H1 (cell line): ENCODE measurements around the gene STK11IP. TPM values are rescaled to one million over a fixed set of nuclear protein-coding genes. Genes with fewer than 3 reads are reported as not detected.

Experiments used
- CTCF ChIA-PET: fragments of 300-600 bp; sonication (Branson Sonifier 250); formaldehyde crosslinking; loops from one replicate; lab custom pipeline; 2021; ENCODE audit not compliant: partially characterized antibody; lab: Charles Lee
- POLR2A ChIA-PET: fragments of 300-600 bp; sonication (Branson Sonifier 250); formaldehyde crosslinking; loops from one replicate; lab custom pipeline; 2021; ENCODE audit warnings: inconsistent platforms; ENCODE audit not compliant: partially characterized antibody; lab: Charles Lee
- DNase-seq, 2 experiments: peaks; one replicate each; pipeline versions ENCODE4 v3.0.0 to v3.0.0-alpha.2; 2010 to 2022; ENCODE audit warnings: low spot score in 2 of 2, low read depth in 1 of 2, mixed read lengths in 1 of 2
- FAIRE-seq: peaks from 2 replicates; lab custom pipeline; 2011; peaks lifted over from hg19 to GRCh38; lab: Jason Lieb, UNC
- H2AFZ ChIP-seq: 2 replicates; pipeline ENCODE4 v1.8.1; 2012; ENCODE audit warnings: low read length, inconsistent platforms
- H2AK5ac ChIP-seq: 2 replicates; pipeline ENCODE4 v1.6.1; 2013; ENCODE audit warnings: low read depth, low read length
- H2BK120ac ChIP-seq: replicated peaks from 2 replicates; pipeline ENCODE3; 2013; ENCODE audit warnings: low read depth, low read length, inconsistent platforms
- H2BK12ac ChIP-seq: 2 replicates; pipeline ENCODE4 v1.6.1; 2013; ENCODE audit warnings: low read depth, low read length
- H2BK15ac ChIP-seq: 2 replicates; pipeline ENCODE4 v1.6.1; 2013; ENCODE audit warnings: low read length
- H2BK20ac ChIP-seq: 2 replicates; pipeline ENCODE4 v1.6.1; 2013; ENCODE audit warnings: low read length
- H2BK5ac ChIP-seq: 2 replicates; pipeline ENCODE4 v1.6.1; 2013; ENCODE audit warnings: low read depth, low read length
- H3K14ac ChIP-seq: 2 replicates; pipeline ENCODE4 v1.6.1; 2013; ENCODE audit warnings: inconsistent platforms; ENCODE audit not compliant: insufficient read length
- H3K18ac ChIP-seq: 2 replicates; pipeline ENCODE4 v1.6.1; 2013; ENCODE audit warnings: low read length; ENCODE audit errors: extremely low read depth
- H3K23ac ChIP-seq: 2 replicates; pipeline ENCODE4 v1.6.1; 2013; ENCODE audit warnings: inconsistent platforms; ENCODE audit not compliant: insufficient read length
- H3K23me2 ChIP-seq: 2 replicates; pipeline ENCODE4 v1.6.1; 2013; ENCODE audit warnings: low read depth, low read length
- H3K27ac ChIP-seq: 2 replicates; pipeline ENCODE4 v1.6.1; 2011; ENCODE audit warnings: low read depth, low read length, inconsistent platforms
- H3K27me3 ChIP-seq, 4 experiments: replicated peaks in 1 of 4; 1 replicate in 1 of 4; 2 replicates in 3 of 4; pipeline versions ENCODE4 v1.6.1 to v1.8.1; 2011 to 2013; ENCODE audit warnings: low read length in 3 of 4, mild to moderate bottlenecking in 3 of 4, inconsistent platforms in 2 of 4, mixed read lengths in 2 of 4, moderate library complexity in 1 of 4; ENCODE audit not compliant: control insufficient read depth in 3 of 4, insufficient read depth in 3 of 4; ENCODE audit errors: extremely low read depth in 1 of 4
- H3K36me3 ChIP-seq, 4 experiments: 2 replicates each; pipeline versions ENCODE4 v1.6.1 to v1.8.1; 2011 to 2013; ENCODE audit warnings: mild to moderate bottlenecking in 4 of 4, low read length in 3 of 4, moderate library complexity in 2 of 4, control low read depth in 1 of 4, inconsistent platforms in 1 of 4; ENCODE audit not compliant: insufficient read depth in 4 of 4, control insufficient read depth in 2 of 4
- H3K4ac ChIP-seq: replicated peaks from 2 replicates; pipeline ENCODE3; 2013; ENCODE audit warnings: low read length, low read depth, mixed read lengths, inconsistent platforms; ENCODE audit not compliant: insufficient read length
- H3K4me1 ChIP-seq, 4 experiments: replicated peaks in 1 of 4; 1 replicate in 1 of 4; 2 replicates in 3 of 4; pipeline versions ENCODE4 v1.6.1 to v1.8.1; 2011 to 2013; ENCODE audit warnings: low read length in 3 of 4, inconsistent platforms in 2 of 4, mixed read lengths in 1 of 4; ENCODE audit not compliant: insufficient read depth in 4 of 4, control insufficient read depth in 3 of 4
- H3K4me2 ChIP-seq, 2 experiments: 2 replicates each; pipeline versions ENCODE4 v1.6.1 to v1.8.1; 2011 to 2013; ENCODE audit warnings: low read depth in 2 of 2, low read length in 2 of 2, control low read depth in 1 of 2, inconsistent platforms in 1 of 2, mild to moderate bottlenecking in 1 of 2; ENCODE audit not compliant: insufficient read depth in 1 of 2
- H3K4me3 ChIP-seq, 4 experiments: fragments of 200-600, 300-600 bp in 1 of 4; sonication (generic), shearing (Covaris generic), sonication (Bioruptor Twin) in 1 of 4; 2 replicates each; pipeline versions ENCODE4 v1.5.1 to v1.8.1; 2011 to 2016; ENCODE audit warnings: low read length in 4 of 4, low read depth in 3 of 4, control low read depth in 2 of 4, inconsistent platforms in 2 of 4, mild to moderate bottlenecking in 2 of 4, mixed read lengths in 1 of 4, moderate library complexity in 1 of 4; ENCODE audit not compliant: insufficient read depth in 2 of 4; ENCODE audit errors: extremely low read depth in 1 of 4
- H3K56ac ChIP-seq: replicated peaks from 2 replicates; pipeline ENCODE3; 2013; ENCODE audit warnings: low read depth, mild to moderate bottlenecking, mixed read lengths, low read length, inconsistent platforms; ENCODE audit not compliant: insufficient read length
- H3K79me1 ChIP-seq: 2 replicates; pipeline ENCODE4 v1.6.1; 2013; ENCODE audit warnings: low read depth, low read length, control low read depth
- H3K79me2 ChIP-seq, 2 experiments: 2 replicates each; pipeline versions ENCODE4 v1.6.1 to v1.8.1; 2012 to 2013; ENCODE audit warnings: low read length in 2 of 2, mild to moderate bottlenecking in 2 of 2, inconsistent platforms in 1 of 2; ENCODE audit not compliant: insufficient read depth in 2 of 2, control insufficient read depth in 1 of 2
- H3K9ac ChIP-seq, 4 experiments: replicated peaks in 1 of 4; 1 replicate in 1 of 4; 2 replicates in 3 of 4; pipeline versions ENCODE4 v1.6.1 to v1.8.1; 2011 to 2013; ENCODE audit warnings: low read depth in 3 of 4, low read length in 3 of 4, control low read depth in 2 of 4, mild to moderate bottlenecking in 2 of 4, moderate library complexity in 2 of 4, inconsistent platforms in 1 of 4; ENCODE audit errors: extremely low read depth in 1 of 4
- H3K9me3 ChIP-seq, 2 experiments: 2 replicates each; pipeline versions ENCODE4 v1.6.1 to v1.8.1; 2012 to 2013; ENCODE audit warnings: mild to moderate bottlenecking in 2 of 2, moderate library complexity in 2 of 2, control low read depth in 1 of 2, inconsistent platforms in 1 of 2, low read depth in 1 of 2, low read length in 1 of 2, mixed read lengths in 1 of 2; ENCODE audit not compliant: insufficient read depth in 2 of 2
- H4K20me1 ChIP-seq, 2 experiments: replicated peaks in 1 of 2; 2 replicates each; pipeline versions ENCODE3 to v1.8.1; 2011 to 2013; ENCODE audit warnings: inconsistent platforms in 2 of 2, low read length in 2 of 2, mild to moderate bottlenecking in 1 of 2; ENCODE audit not compliant: insufficient read depth in 2 of 2, control insufficient read depth in 1 of 2
- H4K5ac ChIP-seq: 2 replicates; pipeline ENCODE4 v1.6.1; 2013; ENCODE audit warnings: low read length, low read depth, mixed read lengths, inconsistent platforms; ENCODE audit not compliant: insufficient read length
- H4K8ac ChIP-seq: 2 replicates; pipeline ENCODE4 v1.8.0; 2013; ENCODE audit warnings: mild to moderate bottlenecking, moderate library complexity, low read length, inconsistent platforms; ENCODE audit not compliant: insufficient read depth; ENCODE audit errors: extremely low read depth
- H4K91ac ChIP-seq: replicated peaks from 2 replicates; pipeline ENCODE3; 2013; ENCODE audit warnings: low read length, mixed read lengths, inconsistent platforms; ENCODE audit not compliant: insufficient read length
- CTBP2 ChIP-seq: IDR thresholded peaks from 2 replicates; pipeline ENCODE4 v1.7.0; 2011; ENCODE audit warnings: borderline replicate concordance, mild to moderate bottlenecking, moderate library complexity, mixed read lengths, low read length; ENCODE audit not compliant: insufficient read depth, insufficient read length
- GTF2F1 ChIP-seq: IDR thresholded peaks from 2 replicates; pipeline ENCODE4 v1.6.1; 2012; ENCODE audit warnings: low read depth, low read length, improper control_type of control experiment, borderline replicate concordance
- HDAC6 ChIP-seq: IDR thresholded peaks from one replicate; pipeline ENCODE4 v1.7.1; 2012; ENCODE audit warnings: low read depth, mild to moderate bottlenecking, inconsistent platforms, low read length, moderate library complexity
- JUND ChIP-seq: IDR thresholded peaks from 2 replicates; pipeline ENCODE4 v1.6.1; 2011; ENCODE audit warnings: mild to moderate bottlenecking, improper control_type of control experiment, low read length
- NRF1 ChIP-seq: IDR thresholded peaks from 2 replicates; pipeline ENCODE4 v1.6.1; 2011; ENCODE audit warnings: mild to moderate bottlenecking, low read depth, low read length, improper control_type of control experiment
- RAD21 ChIP-seq, 2 experiments: IDR thresholded peaks in 1 of 2; conservative IDR thresholded peaks in 1 of 2; 2 replicates each; pipeline ENCODE4 v1.6.1; 2011; ENCODE audit warnings: low read depth in 2 of 2, low read length in 2 of 2, improper control_type of control experiment in 1 of 2, inconsistent platforms in 1 of 2, mild to moderate bottlenecking in 1 of 2, moderate library complexity in 1 of 2
- RFX5 ChIP-seq: IDR thresholded peaks from 2 replicates; pipeline ENCODE4 v1.6.1; 2011; ENCODE audit warnings: low read depth, low read length, improper control_type of control experiment, borderline replicate concordance
- SP1 ChIP-seq: IDR thresholded peaks from 2 replicates; pipeline ENCODE4 v1.6.1; 2011; ENCODE audit warnings: low read depth, low read length
- TAF1 ChIP-seq: IDR thresholded peaks from 2 replicates; pipeline ENCODE4 v1.6.1; 2011; ENCODE audit warnings: mild to moderate bottlenecking, low read depth, low read length
- TBP ChIP-seq: IDR thresholded peaks from 2 replicates; pipeline ENCODE4 v1.6.1; 2011; ENCODE audit warnings: low read depth, low read length, improper control_type of control experiment
- WGBS, 2 experiments: shearing (Covaris generic) in 1 of 2; methylation state at CpG; one replicate each; pipeline versions ENCODE4 v1.1.6 to v1.1.7; 2013 to 2015; ENCODE audit warnings: low lambda C conversion rate in 2 of 2, mixed read lengths in 2 of 2, inconsistent platforms in 1 of 2, low coverage in 1 of 2, missing lambda C conversion rate in 1 of 2; ENCODE audit not compliant: insufficient replicate concordance in 2 of 2, insufficient coverage in 1 of 2, insufficient read length in 1 of 2; ENCODE audit errors: extremely low coverage in 1 of 2, missing lambda C conversion rate in 1 of 2; 5-methylcytosine and 5-hydroxymethylcytosine counted together
- polyA plus RNA-seq, 7 experiments: library from polyadenylated mRNA; depleted of rRNA in 3 of 7; stranded (reverse) in 5 of 7; unstranded in 2 of 7; fragments of >200 nt in 5 of 7; fragments of 200-250 nt in 2 of 7; gene quantifications; 1 replicate in 5 of 7; 2 replicates in 1 of 7; 4 replicates in 1 of 7; pipeline versions ENCODE4 v1.2.1 to v1.2.3, GENCODE V29; 2011 to 2013; ENCODE audit warnings: missing spikeins in 2 of 7, mixed read lengths in 2 of 7
- total RNA-seq: library from RNA; stranded (reverse); fragmentation: NEBNext Ultra II Directional; extraction: Animal tissue kit (Norgen Biotek cat#: 25700); gene quantifications from 2 replicates; pipeline ENCODE4 v1.2.1, GENCODE V29; 2021

STK11IP gene
- total and polyA plus RNA-seq, 2 of the 8 experiments (the other 6 are each of a cell fraction or from before 2014, with no cell fraction given): 18.5 to 29.6 TPM

DNA sequence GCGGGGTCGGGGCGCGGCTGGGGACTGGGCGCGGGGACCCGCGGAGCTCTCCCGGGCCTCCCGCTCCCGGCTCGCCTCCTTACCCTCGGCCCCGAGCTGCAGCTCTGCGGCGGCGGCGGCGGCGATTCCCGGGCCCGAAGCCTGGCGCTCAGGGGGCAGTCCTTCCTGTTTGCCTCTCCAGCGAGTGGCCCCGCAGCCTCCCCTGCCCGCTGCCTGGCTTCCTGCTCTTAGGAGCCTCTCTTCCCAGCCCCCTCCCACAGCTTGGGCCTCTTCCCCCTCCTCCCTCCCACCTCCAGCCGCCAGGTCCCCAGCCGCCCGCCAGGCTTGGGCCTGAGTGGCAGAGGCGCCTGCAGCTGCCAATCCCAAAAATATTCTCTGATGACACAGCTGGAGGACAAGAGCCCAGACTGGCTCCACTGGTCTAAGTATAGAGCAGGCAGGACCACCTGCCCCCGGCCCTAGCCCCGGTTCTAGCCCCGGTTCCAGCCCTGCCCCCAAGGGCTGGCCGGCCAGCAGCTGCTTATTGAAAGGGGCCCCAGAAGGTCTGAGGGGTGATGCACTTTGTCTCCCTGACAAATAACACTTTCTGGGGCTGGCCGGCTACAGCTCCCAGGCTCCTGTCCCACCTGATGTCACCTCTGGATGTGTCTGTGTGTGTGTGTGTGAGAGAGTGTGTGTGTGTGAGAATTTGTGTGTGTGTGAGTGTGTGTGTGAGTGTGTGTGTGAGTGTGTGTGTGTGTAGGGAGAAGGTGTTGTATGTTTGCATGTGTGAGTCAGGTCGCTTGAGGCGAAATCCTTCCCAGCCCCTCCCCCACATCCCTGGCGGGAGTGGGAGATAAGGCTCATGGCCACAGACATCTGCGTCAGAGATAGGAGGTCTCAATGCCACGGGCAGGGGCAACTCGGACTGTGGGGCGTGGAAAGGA is 26.1 kb upstream of the STK11IP start, which contains the start of gene OBSL1:
TSS of gene OBSL1 (minus strand) at position 229 of the 926 bp plus-strand sequence. CDS start 307 bp downstream, outside the sequence.
- POLR2A ChIA-PET: interaction anchor here (0.6 to 18.6 kb wide), 11 partner anchors 9 to 44 kb away, joined by 3 to 293 read pairs (median 6); partner anchors contain the start of genes CHPF, STK11IP and TMEM198
- no peaks in the 10 kb centered on the region for H4K20me1 ChIP-seq
- peaks cover 10% of the 10 kb centered on the region; the same call in 1 of the 2 replicates for H3K23me2 ChIP-seq
- DNase-seq: peak in 1 of 2 experiments; percentile 88
- H3K27ac ChIP-seq: peak within 1 kb of the TSS; percentile 42; the same call in 1 of the 2 replicates
- CTCF ChIA-PET: interaction anchor here (0.7 to 2.9 kb wide), 22 partner anchors 10 to 189 kb away, joined by 3 to 34 read pairs (median 4); partner anchors contain the start of genes SLC4A3, STK11IP and TMEM198
- H4K5ac ChIP-seq: peak within 1 kb of the TSS; percentile 79
- peak within 1 kb of the TSS; percentile 41 to 86 (median 64); a peak in 6 of 7 replicates for H3K9ac ChIP-seq
- H3K9me3 ChIP-seq: peaks cover 0 to 8% of the 10 kb centered on the region in 2 experiments; a peak in 1 of 4 replicates
- peak within 1 kb of the TSS; percentile 94; the same call in 1 of the 2 replicates for H2AK5ac ChIP-seq
- peak within 1 kb of the TSS; percentile 81 for H3K4ac ChIP-seq
- peaks cover 0 to 25% (median 7%) of the 10 kb centered on the region in 4 experiments; a peak in 4 of 8 replicates for H3K36me3 ChIP-seq
- H4K8ac ChIP-seq: peak within 1 kb of the TSS; percentile 82
- no peak within 1 kb of the TSS for H2AFZ ChIP-seq
- H3K4me2 ChIP-seq: peak within 1 kb of the TSS; percentile 67 to 79
- no peak for FAIRE-seq
- peak within 1 kb of the TSS; percentile 100 for H2BK15ac ChIP-seq
- 43% methylated on average over 12 of the region's 42 CpGs; no CpG with 5 or more reads in 1 of the 2 experiments for WGBS, 2 experiments
- H3K23ac ChIP-seq: no peak within 1 kb of the TSS
- H2BK120ac ChIP-seq: peak within 1 kb of the TSS; percentile 9
- peaks cover 2 to 29% (median 22%) of the 10 kb centered on the region in 4 experiments for H3K4me1 ChIP-seq
- peak within 1 kb of the TSS; percentile 97 for H2BK5ac ChIP-seq
- peaks cover 0 to 7% of the 10 kb centered on the region in 2 experiments; a peak in 2 of 4 replicates for H3K79me2 ChIP-seq
- peak within 1 kb of the TSS; percentile 93 for H3K56ac ChIP-seq
- peaks cover 0 to 2% (median 0%) of the 10 kb centered on the region in 4 experiments; a peak in 2 of 7 replicates for H3K27me3 ChIP-seq
- H4K91ac ChIP-seq: peak within 1 kb of the TSS; percentile 93
- H3K18ac ChIP-seq: peak within 1 kb of the TSS; percentile 96
- H2BK12ac ChIP-seq: peak within 1 kb of the TSS; percentile 99
- H3K4me3 ChIP-seq: peak within 1 kb of the TSS; percentile 45 to 74 (median 58)
- peak within 1 kb of the TSS; percentile 77; the same call in 1 of the 2 replicates for H2BK20ac ChIP-seq
- H3K79me1 ChIP-seq: no peaks in the 10 kb centered on the region
- no peak within 1 kb of the TSS for H3K14ac ChIP-seq
- TF ChIP-seq TBP: no peak
- no peak for TF ChIP-seq RAD21 (IDR thresholded peaks at IDR 0.05 in 1 of 2, conservative IDR thresholded peaks at IDR 0.05 in 1 of 2; ENCODE audit: low read depth in 2 of 2, low read length in 2 of 2)
- no peak for TF ChIP-seq RFX5
- no peak for TF ChIP-seq GTF2F1
- no peak for TF ChIP-seq HDAC6
- peak; percentile 65 for TF ChIP-seq TAF1
- no peak for TF ChIP-seq JUND
- no peak for TF ChIP-seq NRF1
- 0 out of 2 replicates have a peak, but pooled peaks have one; percentile 18 for TF ChIP-seq SP1
- TF ChIP-seq CTBP2: no peak
